ENCODE data around the gene ATP1A1.
A peak's percentile ranks its signal among the peaks of the same experiment; 100 is the strongest.

ATP1A1 gene

GRCh38 chr1:116372191-116372590, 853 bp upstream of the ATP1A1 start:
- no peak for TF ChIP-seq CTCF (IDR thresholded peaks at IDR 0.05; ENCODE audit: extremely low read depth, insufficient read depth, missing control alignments)
- in situ Hi-C loops (cut with MboI; ENCODE audit: low pct_unique_long_range_greater_than_20kb, low sequenced_read_pairs, unreplicated experiment): no loop called here
- DNase-seq (ENCODE audit: low spot score): no peak

GRCh38 chr1:116373431-116374352, 648 bp downstream of the ATP1A1 start:
- peak; percentile 59 for DNase-seq (ENCODE audit: low spot score)
- TF ChIP-seq CTCF (IDR thresholded peaks at IDR 0.05; ENCODE audit: extremely low read depth, insufficient read depth, missing control alignments): no peak
- in situ Hi-C loops (cut with MboI; ENCODE audit: low pct_unique_long_range_greater_than_20kb, low sequenced_read_pairs, unreplicated experiment): no loop called here

GRCh38 chr1:116374353-116375147, 1.5 kb downstream of the ATP1A1 start:
- no peak for TF ChIP-seq CTCF (IDR thresholded peaks at IDR 0.05; ENCODE audit: extremely low read depth, insufficient read depth, missing control alignments)
- DNase-seq (ENCODE audit: low spot score): no peak
- in situ Hi-C loops (cut with MboI; ENCODE audit: low pct_unique_long_range_greater_than_20kb, low sequenced_read_pairs, unreplicated experiment): no loop called here

- in situ Hi-C loops (cut with MboI; ENCODE audit: low pct_unique_long_range_greater_than_20kb, low sequenced_read_pairs, unreplicated experiment): no loop called here
- no peak for DNase-seq (ENCODE audit: low spot score)
- TF ChIP-seq CTCF (IDR thresholded peaks at IDR 0.05; ENCODE audit: extremely low read depth, insufficient read depth, missing control alignments): no peak
Measured at GRCh38 chr1:116375148-116375886, 2.3 kb downstream of the ATP1A1 start.

- DNase-seq (ENCODE audit: low spot score): no peak
- TF ChIP-seq CTCF (IDR thresholded peaks at IDR 0.05; ENCODE audit: extremely low read depth, insufficient read depth, missing control alignments): no peak
- in situ Hi-C loops (cut with MboI; ENCODE audit: low pct_unique_long_range_greater_than_20kb, low sequenced_read_pairs, unreplicated experiment): no loop called here
Measured at GRCh38 chr1:116375887-116376728, 3.1 kb downstream of the ATP1A1 start.

Measured in GM13977 (cell line).